Measurements from ENCODE around the gene ZNF592. TPM values are rescaled to one million over a fixed set of nuclear protein-coding genes. Genes with fewer than 3 reads are reported as not detected.

The ZNF592 gene
- polyA plus RNA-seq, 1 donor from 2014 or later: 3.9 TPM

- no peaks in the 10 kb centered on the region for H3K27me3 ChIP-seq (ENCODE audit: insufficient read depth, low read depth, low read length)
- H4K20me1 ChIP-seq (ENCODE audit: insufficient read depth): no peaks in the 10 kb centered on the region
- H3K27ac ChIP-seq (ENCODE audit: low read length): peak overlapping the region; percentile 82
- H3K36me3 ChIP-seq (ENCODE audit: insufficient read depth, low read length): no peaks in the 10 kb centered on the region
- peak overlapping the region; percentile 84 for H3K9ac ChIP-seq (ENCODE audit: low read length)
- H3K79me2 ChIP-seq (replicated peaks; ENCODE audit: insufficient read depth, low read length): peaks cover 49% of the 10 kb centered on the region
- H3K4me3 ChIP-seq (ENCODE audit: low read length): peak overlapping the region; percentile 90
- no peaks in the 10 kb centered on the region for H3F3A ChIP-seq (ENCODE audit: insufficient read depth, low read length, poor library complexity, severe bottlenecking)
- H2AFZ ChIP-seq (ENCODE audit: low read depth, low read length): peak overlapping the region; percentile 97
- H3K9me3 ChIP-seq (ENCODE audit: low read length): no peaks in the 10 kb centered on the region
- TF ChIP-seq EP300 (conservative IDR thresholded peaks at IDR 0.05; ENCODE audit: poor library complexity, severe bottlenecking) (no peak), POLR2AphosphoS5 (IDR thresholded peaks at IDR 0.05) (no peak), EZH2 (IDR thresholded peaks at IDR 0.05; ENCODE audit: borderline replicate concordance, insufficient read depth, low read length, poor library complexity, severe bottlenecking) (no peak), CTCF (IDR thresholded peaks at IDR 0.05; ENCODE audit: poor library complexity, severe bottlenecking) (no peak), MXI1 (conservative IDR thresholded peaks at IDR 0.05; ENCODE audit: poor library complexity, severe bottlenecking) (no peak), RAD21 (conservative IDR thresholded peaks at IDR 0.05) (no peak), TAF1 (IDR thresholded peaks at IDR 0.05; ENCODE audit: low read depth) (no peak)
- peak overlapping the region; percentile 79 for H3K4me2 ChIP-seq (ENCODE audit: low read length)
- no peaks in the 10 kb centered on the region for H3K9me2 ChIP-seq (ENCODE audit: insufficient read depth, low read length)
Observed at GRCh38 chr15:84715441-84716035, 32.9 kb upstream of the ZNF592 start.

GRCh38 chr15:84716036-84716732 lies 32.2 kb upstream of the ZNF592 start, which contains the start of gene SEC11A:
SEC11A (minus strand) TSS chr15:84716139; CDS start chr15:84716075, 64 bp downstream.
- H3F3A ChIP-seq (ENCODE audit: insufficient read depth, low read length, poor library complexity, severe bottlenecking): no peaks in the 10 kb centered on the region
- H3K36me3 ChIP-seq (ENCODE audit: insufficient read depth, low read length): no peaks in the 10 kb centered on the region
- peak within 1 kb of the TSS; percentile 84 for H3K9ac ChIP-seq (ENCODE audit: low read length)
- peak within 1 kb of the TSS; percentile 82 for H3K27ac ChIP-seq (ENCODE audit: low read length)
- H3K9me3 ChIP-seq (ENCODE audit: low read length): no peaks in the 10 kb centered on the region
- H3K4me3 ChIP-seq (ENCODE audit: low read length): peak within 1 kb of the TSS; percentile 90
- H2AFZ ChIP-seq (ENCODE audit: low read depth, low read length): peak within 1 kb of the TSS; percentile 97
- H3K9me2 ChIP-seq (ENCODE audit: insufficient read depth, low read length): no peaks in the 10 kb centered on the region
- H3K27me3 ChIP-seq (ENCODE audit: insufficient read depth, low read depth, low read length): no peaks in the 10 kb centered on the region
- peaks cover 45% of the 10 kb centered on the region for H3K79me2 ChIP-seq (replicated peaks; ENCODE audit: insufficient read depth, low read length)
- no peaks in the 10 kb centered on the region for H4K20me1 ChIP-seq (ENCODE audit: insufficient read depth)
- no peak for TF ChIP-seq RAD21 (conservative IDR thresholded peaks at IDR 0.05)
- peak; percentile 54 for TF ChIP-seq TAF1 (IDR thresholded peaks at IDR 0.05; ENCODE audit: low read depth)
- TF ChIP-seq POLR2AphosphoS5 (IDR thresholded peaks at IDR 0.05): peak; percentile 83
- no peak for TF ChIP-seq EZH2 (IDR thresholded peaks at IDR 0.05; ENCODE audit: borderline replicate concordance, insufficient read depth, low read length, poor library complexity, severe bottlenecking)
- peak; percentile 54 for TF ChIP-seq REST (IDR thresholded peaks at IDR 0.05; ENCODE audit: borderline replicate concordance)
- TF ChIP-seq EP300 (conservative IDR thresholded peaks at IDR 0.05; ENCODE audit: poor library complexity, severe bottlenecking): peak; percentile 59
- TF ChIP-seq MXI1 (conservative IDR thresholded peaks at IDR 0.05; ENCODE audit: poor library complexity, severe bottlenecking): peak; percentile 81
- no peak for TF ChIP-seq CTCF (IDR thresholded peaks at IDR 0.05; ENCODE audit: poor library complexity, severe bottlenecking)
- TF ChIP-seq SMC3 (conservative IDR thresholded peaks at IDR 0.05; ENCODE audit: poor library complexity): peak; percentile 13
- H3K4me2 ChIP-seq (ENCODE audit: low read length): peak within 1 kb of the TSS; percentile 79
